ENCODE data around the gene FGF14. TPM values are rescaled to one million over a fixed set of nuclear protein-coding genes. Genes with fewer than 3 reads are reported as not detected.

Gene FGF14
- total RNA-seq, 1 donor from 2014 or later, result 1.7 TPM

DNA sequence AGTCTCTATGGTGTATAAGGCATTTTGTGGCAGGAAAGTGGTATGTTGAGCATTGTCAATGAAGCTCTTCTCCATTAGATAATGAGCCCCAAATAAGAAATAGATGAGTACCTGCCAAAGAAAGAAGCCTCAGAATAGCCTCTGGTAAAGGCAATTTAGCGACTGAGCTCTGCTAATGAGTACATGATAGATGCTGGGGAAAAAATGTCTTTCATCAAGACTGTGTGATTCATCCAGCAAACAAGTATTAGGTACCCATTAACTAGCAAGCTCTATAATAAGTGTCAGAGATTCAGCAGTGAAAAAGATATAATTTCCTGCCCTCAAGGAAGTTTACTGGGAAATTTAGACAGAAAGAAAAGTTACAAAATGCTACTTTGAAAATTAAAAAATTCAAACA lies 654.8 kb downstream of the FGF14 start:
- no peak for DNase-seq (ENCODE audit: low read depth, low spot score)
- no peaks in the 10 kb centered on the region for H3K36me3 Mint-ChIP-seq (ENCODE audit: low read depth)
- H3K27me3 Mint-ChIP-seq (ENCODE audit: low read depth), result peaks cover 3% of the 10 kb centered on the region
- H3K27ac Mint-ChIP-seq (ENCODE audit: unreplicated experiment), result no peak overlapping the region
- H3K9me3 Mint-ChIP-seq, result no peaks in the 10 kb centered on the region
- TF ChIP-seq, protein P1, sequence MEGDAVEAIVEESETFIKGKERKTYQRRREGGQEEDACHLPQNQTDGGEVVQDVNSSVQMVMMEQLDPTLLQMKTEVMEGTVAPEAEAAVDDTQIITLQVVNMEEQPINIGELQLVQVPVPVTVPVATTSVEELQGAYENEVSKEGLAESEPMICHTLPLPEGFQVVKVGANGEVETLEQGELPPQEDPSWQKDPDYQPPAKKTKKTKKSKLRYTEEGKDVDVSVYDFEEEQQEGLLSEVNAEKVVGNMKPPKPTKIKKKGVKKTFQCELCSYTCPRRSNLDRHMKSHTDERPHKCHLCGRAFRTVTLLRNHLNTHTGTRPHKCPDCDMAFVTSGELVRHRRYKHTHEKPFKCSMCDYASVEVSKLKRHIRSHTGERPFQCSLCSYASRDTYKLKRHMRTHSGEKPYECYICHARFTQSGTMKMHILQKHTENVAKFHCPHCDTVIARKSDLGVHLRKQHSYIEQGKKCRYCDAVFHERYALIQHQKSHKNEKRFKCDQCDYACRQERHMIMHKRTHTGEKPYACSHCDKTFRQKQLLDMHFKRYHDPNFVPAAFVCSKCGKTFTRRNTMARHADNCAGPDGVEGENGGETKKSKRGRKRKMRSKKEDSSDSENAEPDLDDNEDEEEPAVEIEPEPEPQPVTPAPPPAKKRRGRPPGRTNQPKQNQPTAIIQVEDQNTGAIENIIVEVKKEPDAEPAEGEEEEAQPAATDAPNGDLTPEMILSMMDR (conservative IDR thresholded peaks at IDR 0.05), result no peak
- no peaks in the 10 kb centered on the region for H3K4me1 Mint-ChIP-seq
- H3K4me3 Mint-ChIP-seq, result no peak overlapping the region

GRCh38 chr13:101746513-101746912 lies 655.3 kb downstream of the FGF14 start:
- DNase-seq (ENCODE audit: low read depth, low spot score), result no peak
- no peaks in the 10 kb centered on the region for H3K36me3 Mint-ChIP-seq (ENCODE audit: low read depth)
- no peaks in the 10 kb centered on the region for H3K4me1 Mint-ChIP-seq
- no peaks in the 10 kb centered on the region for H3K9me3 Mint-ChIP-seq
- no peak overlapping the region for H3K4me3 Mint-ChIP-seq
- H3K27me3 Mint-ChIP-seq (ENCODE audit: low read depth), result peaks cover 3% of the 10 kb centered on the region
- TF ChIP-seq, protein P1 (conservative IDR thresholded peaks at IDR 0.05), result no peak
- no peak overlapping the region for H3K27ac Mint-ChIP-seq (ENCODE audit: unreplicated experiment)

DNA sequence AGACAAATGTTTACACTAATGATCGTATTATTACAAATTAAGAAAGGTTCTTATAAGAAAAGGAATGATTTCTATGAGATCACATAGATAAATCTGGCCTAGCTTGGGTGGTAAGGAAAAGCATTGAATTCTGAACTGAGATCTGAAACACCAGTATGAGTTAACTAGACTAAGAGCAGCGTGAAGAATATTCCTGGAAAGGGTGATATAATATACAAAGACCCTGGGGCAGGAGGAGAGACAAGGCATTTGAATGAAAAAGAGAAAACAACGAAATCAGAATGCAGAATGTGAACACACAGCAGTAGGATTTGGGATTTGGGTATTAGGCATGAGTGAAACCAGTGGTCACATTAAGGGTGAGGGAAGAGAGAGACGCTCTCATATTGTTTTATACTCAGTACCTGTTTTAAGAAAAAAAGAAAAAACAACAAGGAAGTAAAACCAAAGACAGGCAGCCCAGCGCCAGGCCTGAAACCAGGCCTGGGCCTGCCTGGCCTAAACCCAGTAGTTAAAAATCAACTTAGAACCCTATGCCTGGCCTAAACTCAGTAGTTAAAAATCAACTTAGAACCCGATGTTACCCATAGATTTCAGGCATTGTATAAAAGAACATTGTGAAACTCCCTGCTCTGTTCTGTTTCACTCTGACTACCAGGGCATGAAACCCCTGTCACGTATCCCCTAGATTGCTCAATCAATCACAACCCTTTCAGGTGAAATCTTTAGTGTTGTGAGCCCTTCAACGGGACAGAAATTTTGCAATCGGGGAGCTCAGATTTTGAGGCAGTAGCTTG lies 662.3 kb downstream of the FGF14 start:
- H3K4me1 Mint-ChIP-seq, result no peaks in the 10 kb centered on the region
- no peak overlapping the region for H3K27ac Mint-ChIP-seq (ENCODE audit: unreplicated experiment)
- TF ChIP-seq, protein P1 (conservative IDR thresholded peaks at IDR 0.05), result no peak
- no peaks in the 10 kb centered on the region for H3K36me3 Mint-ChIP-seq (ENCODE audit: low read depth)
- H3K27me3 Mint-ChIP-seq (ENCODE audit: low read depth), result no peaks in the 10 kb centered on the region
- H3K9me3 Mint-ChIP-seq, result no peaks in the 10 kb centered on the region
- no peak overlapping the region for H3K4me3 Mint-ChIP-seq
- no peak for DNase-seq (ENCODE audit: low read depth, low spot score)

DNA sequence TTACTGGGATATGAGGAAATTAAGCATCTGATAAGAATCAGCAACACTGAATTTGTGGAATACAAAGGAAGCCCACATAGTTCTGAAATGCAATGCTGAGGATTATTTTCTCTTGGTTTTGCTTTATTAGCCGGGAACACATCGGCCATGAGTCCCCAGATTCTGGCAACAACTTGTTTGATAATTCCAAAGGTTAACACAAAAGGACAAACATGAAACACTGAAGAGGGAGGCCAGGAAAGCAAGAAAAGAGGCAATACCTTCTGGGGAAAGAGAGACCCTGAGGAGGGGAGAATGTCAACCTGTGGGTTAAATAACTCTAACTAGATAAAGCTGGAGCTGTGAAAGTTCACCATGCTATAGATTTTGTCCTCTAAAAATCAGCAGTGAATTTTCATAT lies 663.5 kb downstream of the FGF14 start:
- TF ChIP-seq, protein P1 (conservative IDR thresholded peaks at IDR 0.05), result no peak
- no peak for DNase-seq (ENCODE audit: low read depth, low spot score)
- Mint-ChIP-seq H3K9me3 (no peaks in the 10 kb centered on the region), H3K27ac (ENCODE audit: unreplicated experiment) (no peak overlapping the region), H3K4me1 (no peaks in the 10 kb centered on the region), H3K27me3 (ENCODE audit: low read depth) (no peaks in the 10 kb centered on the region), H3K4me3 (no peak overlapping the region), H3K36me3 (ENCODE audit: low read depth) (no peaks in the 10 kb centered on the region)

GRCh38 chr13:101736566-101736965 lies 665.3 kb downstream of the FGF14 start:
- Mint-ChIP-seq H3K4me3 (no peak overlapping the region), H3K27ac (ENCODE audit: unreplicated experiment) (no peak overlapping the region), H3K36me3 (ENCODE audit: low read depth) (no peaks in the 10 kb centered on the region), H3K27me3 (ENCODE audit: low read depth) (no peaks in the 10 kb centered on the region), H3K9me3 (no peaks in the 10 kb centered on the region), H3K4me1 (no peaks in the 10 kb centered on the region)
- TF ChIP-seq, protein P1 (conservative IDR thresholded peaks at IDR 0.05), result no peak
- DNase-seq (ENCODE audit: low read depth, low spot score), result no peak

Data from neural crest cell (in vitro differentiated cells).